Cardiac muscle cell (in vitro differentiated cells and primary cell): ENCODE data around the gene SIX2. TPM values are rescaled to one million over a fixed set of nuclear protein-coding genes. Genes with fewer than 3 reads are reported as not detected.

ENCODE experiments used
- DNase-seq, 2 donors: peaks; one replicate each; pipeline versions ENCODE4 v3.0.0 to v3.0.0-alpha.2; 2010 to 2017; ENCODE audit warnings: low read depth in 1 of 2, low spot score in 1 of 2
- H3K27ac ChIP-seq: fragments of 200-600 bp; sonication (generic); 2 replicates; pipeline ENCODE4 v1.5.1; 2016
- H3K27me3 ChIP-seq: fragments of 200-600 bp; sonication (generic); 2 replicates; pipeline ENCODE4 v1.6.0; 2016; ENCODE audit warnings: control low read depth
- H3K36me3 ChIP-seq: fragments of 200-600 bp; sonication (generic); 2 replicates; pipeline ENCODE4 v1.5.1; 2016; ENCODE audit warnings: control low read depth
- H3K4me1 ChIP-seq: fragments of 200-600 bp; sonication (generic); 2 replicates; pipeline ENCODE4 v1.8.1; 2017; ENCODE audit warnings: low read depth, mild to moderate bottlenecking, mixed run types
- H3K4me3 ChIP-seq: fragments of 200-600 bp; sonication (generic); 2 replicates; pipeline ENCODE4 v1.5.1; 2016; ENCODE audit warnings: mild to moderate bottlenecking
- H3K9me3 ChIP-seq: fragments of 200-600 bp; sonication (generic); 2 replicates; pipeline ENCODE4 v1.5.1; 2017; ENCODE audit warnings: low read depth, mild to moderate bottlenecking, control low read depth
- polyA plus RNA-seq: library from polyadenylated mRNA; unstranded; fragments of >200 nt; fragmentation: Nextera tagmentation; extraction: Ambion mirVana; gene quantifications from 2 replicates; pipeline ENCODE4 v1.2.1, GENCODE V29; 2016
- total RNA-seq: library from RNA; depleted of rRNA; stranded (reverse); fragments of >200 nt; gene quantifications from 2 replicates; pipeline ENCODE4 v1.2.3, GENCODE V29; 2016
- TF ChIP-seq, protein P1 (sequence below): IDR thresholded peaks from 2 replicates; pipeline ENCODE4 v1.5.1; 2012; ENCODE audit warnings: low read depth, mild to moderate bottlenecking, low read length

SIX2 gene
- total and polyA plus RNA-seq, 2 experiments from 2014 or later: 0.78 to 0.89 TPM

DNA sequence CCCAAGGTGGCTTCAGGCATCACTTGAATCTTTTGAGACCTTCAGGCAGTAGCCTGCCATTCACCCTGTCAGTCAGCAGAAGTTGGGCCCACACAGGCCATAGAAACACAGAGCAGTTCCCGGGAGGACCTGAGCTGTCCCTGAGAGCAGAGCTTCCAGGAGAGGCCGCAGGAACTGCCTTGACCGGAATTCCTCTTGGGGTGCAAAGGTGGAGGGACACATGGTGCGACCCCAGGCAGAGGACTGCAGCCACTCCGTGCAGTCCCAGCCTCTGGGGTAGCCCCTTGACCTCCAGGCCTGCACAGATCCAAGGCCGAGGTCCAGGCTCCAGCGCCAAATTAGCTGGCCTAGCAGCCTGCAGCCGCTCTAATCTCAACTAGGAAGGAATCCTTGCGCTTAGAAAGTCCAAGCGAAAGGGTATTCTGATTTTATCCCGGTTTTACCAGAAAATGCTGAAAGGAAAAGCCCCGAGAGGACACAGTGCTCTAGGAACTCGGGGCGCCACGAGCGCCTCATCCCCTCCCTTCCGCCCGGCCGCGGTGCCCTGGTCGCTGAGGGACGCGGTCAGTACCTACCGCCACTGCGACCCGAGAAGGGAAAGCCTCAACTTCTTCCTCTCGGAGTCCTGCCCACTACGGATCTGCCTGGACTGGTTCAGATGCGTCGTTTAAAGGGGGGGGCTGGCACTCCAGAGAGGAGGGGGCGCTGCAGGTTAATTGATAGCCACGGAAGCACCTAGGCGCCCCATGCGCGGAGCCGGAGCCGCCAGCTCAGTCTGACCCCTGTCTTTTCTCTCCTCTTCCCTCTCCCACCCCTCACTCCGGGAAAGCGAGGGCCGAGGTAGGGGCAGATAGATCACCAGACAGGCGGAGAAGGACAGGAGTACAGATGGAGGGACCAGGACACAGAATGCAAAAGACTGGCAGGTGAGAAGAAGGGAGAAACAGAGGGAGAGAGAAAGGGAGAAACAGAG, 5.4 kb downstream of the SIX2 start:
- DNase-seq: peak in 1 of 2 donors; percentile 25
- no peaks in the 10 kb centered on the region for H3K36me3 ChIP-seq
- TF ChIP-seq, protein P1, sequence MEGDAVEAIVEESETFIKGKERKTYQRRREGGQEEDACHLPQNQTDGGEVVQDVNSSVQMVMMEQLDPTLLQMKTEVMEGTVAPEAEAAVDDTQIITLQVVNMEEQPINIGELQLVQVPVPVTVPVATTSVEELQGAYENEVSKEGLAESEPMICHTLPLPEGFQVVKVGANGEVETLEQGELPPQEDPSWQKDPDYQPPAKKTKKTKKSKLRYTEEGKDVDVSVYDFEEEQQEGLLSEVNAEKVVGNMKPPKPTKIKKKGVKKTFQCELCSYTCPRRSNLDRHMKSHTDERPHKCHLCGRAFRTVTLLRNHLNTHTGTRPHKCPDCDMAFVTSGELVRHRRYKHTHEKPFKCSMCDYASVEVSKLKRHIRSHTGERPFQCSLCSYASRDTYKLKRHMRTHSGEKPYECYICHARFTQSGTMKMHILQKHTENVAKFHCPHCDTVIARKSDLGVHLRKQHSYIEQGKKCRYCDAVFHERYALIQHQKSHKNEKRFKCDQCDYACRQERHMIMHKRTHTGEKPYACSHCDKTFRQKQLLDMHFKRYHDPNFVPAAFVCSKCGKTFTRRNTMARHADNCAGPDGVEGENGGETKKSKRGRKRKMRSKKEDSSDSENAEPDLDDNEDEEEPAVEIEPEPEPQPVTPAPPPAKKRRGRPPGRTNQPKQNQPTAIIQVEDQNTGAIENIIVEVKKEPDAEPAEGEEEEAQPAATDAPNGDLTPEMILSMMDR: no peak
- peaks cover 3% of the 10 kb centered on the region for H3K4me1 ChIP-seq
- no peaks in the 10 kb centered on the region for H3K9me3 ChIP-seq
- peak overlapping the region; percentile 11 for H3K4me3 ChIP-seq
- H3K27ac ChIP-seq: no peak overlapping the region
- H3K27me3 ChIP-seq: peaks cover 100% of the 10 kb centered on the region

DNA sequence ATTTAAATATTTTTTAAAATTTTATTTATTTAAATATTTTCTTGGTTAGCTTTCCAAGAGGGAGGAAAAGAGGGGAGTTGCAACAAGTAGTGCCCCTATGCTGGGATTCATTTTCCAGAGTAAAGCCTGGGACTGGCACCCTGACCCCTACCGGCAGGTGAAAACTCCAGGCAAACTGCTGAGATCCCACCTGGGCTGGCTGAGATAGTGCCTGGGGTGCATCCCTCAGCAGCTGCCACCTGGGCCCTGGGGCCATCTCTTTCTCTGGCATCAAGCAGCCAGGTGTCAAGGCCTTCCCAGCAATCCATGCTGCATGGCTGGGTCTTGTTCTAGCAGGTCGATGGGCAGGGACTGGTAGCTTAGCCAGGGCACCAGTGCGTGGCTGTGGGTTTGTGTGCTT, 6.6 kb downstream of the SIX2 start:
- H3K27me3 ChIP-seq: peaks cover 100% of the 10 kb centered on the region
- no peak overlapping the region for H3K27ac ChIP-seq
- no peak for DNase-seq
- no peaks in the 10 kb centered on the region for H3K9me3 ChIP-seq
- TF ChIP-seq, protein P1: no peak
- H3K4me3 ChIP-seq: no peak overlapping the region
- no peaks in the 10 kb centered on the region for H3K36me3 ChIP-seq
- peaks cover 3% of the 10 kb centered on the region for H3K4me1 ChIP-seq

DNA sequence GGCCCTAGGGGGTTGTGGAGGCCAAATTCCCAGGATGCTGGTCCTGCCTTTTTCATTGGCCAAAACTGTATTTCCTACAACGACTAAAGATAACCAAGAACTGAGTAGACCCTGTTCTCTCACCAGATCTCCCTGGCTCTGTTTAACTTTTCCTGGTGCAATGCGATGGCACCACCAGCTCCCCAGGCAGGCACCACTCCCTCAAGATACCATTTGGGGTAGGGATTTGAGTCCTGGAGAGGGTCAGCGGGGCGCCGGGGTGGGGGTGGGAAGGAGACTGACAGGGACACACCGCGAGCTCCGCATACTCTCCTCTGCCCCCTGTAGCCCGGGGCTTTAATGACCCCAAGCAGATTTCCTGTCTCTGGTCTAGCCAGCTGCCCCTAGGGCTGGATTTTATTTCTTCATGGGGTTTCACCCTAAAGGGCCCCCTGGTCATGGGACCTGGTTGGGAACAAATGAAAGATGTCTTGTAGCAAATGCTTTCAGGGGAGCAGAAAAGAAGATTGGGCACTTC, 7.3 kb downstream of the SIX2 start:
- no peak overlapping the region for H3K27ac ChIP-seq
- DNase-seq: no peak
- no peaks in the 10 kb centered on the region for H3K36me3 ChIP-seq
- peaks cover 100% of the 10 kb centered on the region for H3K27me3 ChIP-seq
- peaks cover 3% of the 10 kb centered on the region for H3K4me1 ChIP-seq
- no peaks in the 10 kb centered on the region for H3K9me3 ChIP-seq
- H3K4me3 ChIP-seq: no peak overlapping the region
- TF ChIP-seq, protein P1: peak; percentile 16

DNA sequence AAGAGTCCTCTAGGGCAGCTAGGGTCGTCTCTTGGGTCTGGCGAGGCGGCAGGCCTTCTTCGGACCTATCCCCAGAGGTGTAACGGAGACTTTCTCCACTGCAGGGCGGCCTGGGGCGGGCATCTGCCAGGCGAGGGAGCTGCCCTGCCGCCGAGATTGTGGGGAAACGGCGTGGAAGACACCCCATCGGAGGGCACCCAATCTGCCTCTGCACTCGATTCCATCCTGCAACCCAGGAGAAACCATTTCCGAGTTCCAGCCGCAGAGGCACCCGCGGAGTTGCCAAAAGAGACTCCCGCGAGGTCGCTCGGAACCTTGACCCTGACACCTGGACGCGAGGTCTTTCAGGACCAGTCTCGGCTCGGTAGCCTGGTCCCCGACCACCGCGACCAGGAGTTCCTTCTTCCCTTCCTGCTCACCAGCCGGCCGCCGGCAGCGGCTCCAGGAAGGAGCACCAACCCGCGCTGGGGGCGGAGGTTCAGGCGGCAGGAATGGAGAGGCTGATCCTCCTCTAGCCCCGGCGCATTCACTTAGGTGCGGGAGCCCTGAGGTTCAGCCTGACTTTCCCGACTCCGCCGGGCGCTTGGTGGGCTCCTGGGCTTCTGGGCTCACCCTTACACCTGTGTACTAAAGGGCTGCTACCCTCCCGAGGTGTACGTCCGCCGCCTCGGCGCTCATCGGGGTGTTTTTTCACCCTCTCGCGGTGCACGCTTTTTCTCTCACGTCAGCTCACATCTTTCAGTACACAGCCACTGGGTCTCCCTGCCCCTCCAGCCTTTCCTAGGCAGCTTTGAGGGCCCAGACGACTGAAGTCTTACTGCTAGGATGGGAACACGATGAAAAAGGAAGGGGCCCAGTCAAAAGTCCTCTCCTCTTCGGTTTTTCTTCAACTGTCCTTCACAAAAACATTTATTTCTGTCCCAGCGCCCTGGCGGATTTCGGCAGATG, 8.1 kb downstream of the SIX2 start:
- no peaks in the 10 kb centered on the region for H3K9me3 ChIP-seq
- H3K36me3 ChIP-seq: no peaks in the 10 kb centered on the region
- peak overlapping the region; percentile 26 for H3K4me3 ChIP-seq
- no peak overlapping the region for H3K27ac ChIP-seq
- TF ChIP-seq, protein P1: no peak
- peaks cover 100% of the 10 kb centered on the region for H3K27me3 ChIP-seq
- H3K4me1 ChIP-seq: peaks cover 3% of the 10 kb centered on the region
- peak; percentile 51 to 59 for DNase-seq

DNA sequence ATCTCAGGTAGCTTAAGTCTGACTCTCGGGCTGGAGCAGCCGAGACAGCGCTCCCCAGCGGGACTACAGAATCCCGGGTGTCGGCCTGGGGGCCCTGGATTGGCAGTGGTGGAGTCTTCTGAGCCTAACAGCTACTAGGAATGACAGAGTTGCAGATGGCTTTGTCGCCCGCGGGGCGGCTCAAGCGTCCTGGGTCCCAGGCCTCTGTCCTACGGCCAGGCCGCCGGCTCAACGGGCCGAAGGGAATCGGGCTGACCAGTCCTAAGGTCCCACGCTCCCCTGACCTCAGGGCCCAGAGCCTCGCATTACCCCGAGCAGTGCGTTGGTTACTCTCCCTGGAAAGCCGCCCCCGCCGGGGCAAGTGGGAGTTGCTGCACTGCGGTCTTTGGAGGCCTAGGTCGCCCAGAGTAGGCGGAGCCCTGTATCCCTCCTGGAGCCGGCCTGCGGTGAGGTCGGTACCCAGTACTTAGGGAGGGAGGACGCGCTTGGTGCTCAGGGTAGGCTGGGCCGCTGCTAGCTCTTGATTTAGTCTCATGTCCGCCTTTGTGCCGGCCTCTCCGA, 8.8 kb downstream of the SIX2 start:
- Histone ChIP-seq H3K27me3 (peaks cover 100% of the 10 kb centered on the region), H3K27ac (no peak overlapping the region), H3K36me3 (no peaks in the 10 kb centered on the region), H3K9me3 (no peaks in the 10 kb centered on the region), H3K4me1 (peaks cover 3% of the 10 kb centered on the region), H3K4me3 (peak overlapping the region; percentile 26)
- TF ChIP-seq, protein P1: no peak
- peak; percentile 21 to 31 for DNase-seq
